Liver (tissue), 9 donors: ENCODE measurements around the gene COX7A1. TPM values are rescaled to one million over a fixed set of nuclear protein-coding genes. Genes with fewer than 3 reads are reported as not detected.
A peak's percentile ranks its signal among the peaks of the same experiment; 100 is the strongest.

ENCODE experiments used
- DNase-seq: peaks from one replicate; pipeline ENCODE4 v3.0.0-alpha.2; 2017; ENCODE audit warnings: low spot score
- H3K27ac ChIP-seq, 2 donors: one replicate each; pipeline ENCODE4 v1.7.0; 2013; ENCODE audit warnings: inconsistent platforms in 2 of 2, low read length in 2 of 2, control low read depth in 1 of 2, low read depth in 1 of 2, mild to moderate bottlenecking in 1 of 2
- H3K27me3 ChIP-seq, 4 donors: one replicate each; pipeline versions ENCODE4 v1.6.1 to v1.7.0; 2013; ENCODE audit warnings: low read length in 3 of 4, inconsistent platforms in 1 of 4, mild to moderate bottlenecking in 1 of 4, moderate library complexity in 1 of 4; ENCODE audit not compliant: control insufficient read depth in 4 of 4, insufficient read depth in 4 of 4
- H3K36me3 ChIP-seq, 4 donors: one replicate each; pipeline versions ENCODE4 v1.6.1 to v1.7.0; 2013; ENCODE audit warnings: low read length in 3 of 4, mild to moderate bottlenecking in 3 of 4, low read depth in 1 of 4, moderate library complexity in 1 of 4; ENCODE audit not compliant: control insufficient read depth in 4 of 4, insufficient read depth in 3 of 4
- H3K4me1 ChIP-seq, 4 donors: one replicate each; pipeline versions ENCODE4 v1.6.1 to v1.7.0; 2013; ENCODE audit warnings: low read length in 3 of 4, mild to moderate bottlenecking in 3 of 4, moderate library complexity in 1 of 4; ENCODE audit not compliant: control insufficient read depth in 4 of 4, insufficient read depth in 4 of 4
- H3K4me3 ChIP-seq, 3 donors: one replicate each; pipeline versions ENCODE4 v1.6.1 to v1.7.0; 2013; ENCODE audit warnings: low read length in 3 of 3, control low read depth in 1 of 3, low read depth in 1 of 3, mild to moderate bottlenecking in 1 of 3
- H3K9ac ChIP-seq, 2 donors: one replicate each; pipeline ENCODE4 v1.7.0; 2013; ENCODE audit warnings: low read length in 2 of 2, mild to moderate bottlenecking in 2 of 2, moderate library complexity in 2 of 2, control low read depth in 1 of 2, low read depth in 1 of 2
- H3K9me3 ChIP-seq, 4 donors: one replicate each; pipeline versions ENCODE4 v1.6.1 to v1.7.0; 2013; ENCODE audit warnings: low read length in 3 of 4; ENCODE audit not compliant: control insufficient read depth in 4 of 4
- EGR1 ChIP-seq, 2 donors: IDR thresholded peaks; 2 replicates each; pipeline ENCODE4 v1.6.1; 2016 to 2018; ENCODE audit warnings: antibody characterized with exemption in 2 of 2, low read depth in 2 of 2
- FOXA1 ChIP-seq: IDR thresholded peaks from 2 replicates; pipeline ENCODE4 v1.6.1; 2016; ENCODE audit warnings: antibody characterized with exemption
- FOXA2 ChIP-seq: IDR thresholded peaks from 2 replicates; pipeline ENCODE4 v1.6.1; 2016; ENCODE audit warnings: antibody characterized with exemption
- GABPA ChIP-seq, 2 donors: IDR thresholded peaks in 1 of 2; conservative IDR thresholded peaks in 1 of 2; 2 replicates each; pipeline ENCODE4 v1.6.1; 2016; ENCODE audit warnings: antibody characterized with exemption in 2 of 2, mild to moderate bottlenecking in 1 of 2, moderate library complexity in 1 of 2
- HNF4A ChIP-seq, 2 donors: conservative IDR thresholded peaks; 2 replicates each; pipeline ENCODE4 v1.6.1; 2016; ENCODE audit warnings: antibody characterized with exemption in 2 of 2, mild to moderate bottlenecking in 2 of 2
- HNF4G ChIP-seq: IDR thresholded peaks from 2 replicates; pipeline ENCODE4 v1.6.1; 2016; ENCODE audit warnings: antibody characterized with exemption
- JUND ChIP-seq, 2 donors: IDR thresholded peaks; 2 replicates each; pipeline ENCODE4 v1.6.1; 2016; ENCODE audit warnings: antibody characterized with exemption in 2 of 2
- MAX ChIP-seq: IDR thresholded peaks from 2 replicates; pipeline ENCODE4 v1.6.1; 2016; ENCODE audit warnings: antibody characterized with exemption
- NR2F2 ChIP-seq: IDR thresholded peaks from 2 replicates; pipeline ENCODE4 v1.6.1; 2016; ENCODE audit warnings: antibody characterized with exemption
- REST ChIP-seq: IDR thresholded peaks from 2 replicates; pipeline ENCODE4 v1.6.1; 2016; ENCODE audit warnings: antibody characterized with exemption, mild to moderate bottlenecking
- RXRA ChIP-seq, 2 donors: IDR thresholded peaks; 2 replicates each; pipeline ENCODE4 v1.6.1; 2017 to 2018; ENCODE audit warnings: antibody characterized with exemption in 2 of 2, mild to moderate bottlenecking in 1 of 2
- SP1 ChIP-seq: IDR thresholded peaks from 2 replicates; pipeline ENCODE4 v1.6.1; 2018; ENCODE audit warnings: antibody characterized with exemption, mild to moderate bottlenecking
- TAF1 ChIP-seq: conservative IDR thresholded peaks from 2 replicates; pipeline ENCODE4 v1.6.1; 2016; ENCODE audit warnings: antibody characterized with exemption, mild to moderate bottlenecking
- ZBTB33 ChIP-seq: IDR thresholded peaks from 2 replicates; pipeline ENCODE4 v1.6.1; 2016; ENCODE audit warnings: antibody characterized with exemption
- WGBS: extraction: QIAGEN DNeasy Blood & Tissue Kit; methylation state at CpG from one replicate; pipeline ENCODE4 v1.1.7; 2013; 5-methylcytosine and 5-hydroxymethylcytosine counted together
- polyA plus RNA-seq, 2 donors: library from polyadenylated mRNA; stranded (reverse) in 1 of 2; unstranded in 1 of 2; fragments of 200-250 nt in 1 of 2; fragments of >200 nt in 1 of 2; fragmentation: Nextera tagmentation in 1 of 2; extraction: Ambion mirVana in 1 of 2; gene quantifications; one replicate each; pipeline versions ENCODE4 v1.2.1 to v1.2.3, GENCODE V29; 2013 to 2015
- total RNA-seq, 2 donors: library from RNA; depleted of rRNA; stranded (reverse); fragments of >200 nt; gene quantifications; one replicate each; pipeline ENCODE4 v1.2.3, GENCODE V29; 2014
- donor health status: healthy.
- donor health status: healthy.
- donor health status: healthy.
- donor health status: healthy.
- donor health status: healthy.

COX7A1 gene
- total and polyA plus RNA-seq, 4 donors: 0.17 to 11.4 (median 1.3) TPM

- H3K27ac ChIP-seq: no peak overlapping the region
- DNase-seq: no peak
- H3K9me3 ChIP-seq: no peaks in the 10 kb centered on the region
- peaks cover 11 to 28% (median 17%) of the 10 kb centered on the region in 4 donors for H3K36me3 ChIP-seq
- no peak overlapping the region for H3K4me3 ChIP-seq
- H3K27me3 ChIP-seq: no peaks in the 10 kb centered on the region
- TF ChIP-seq HNF4G (no peak), REST (no peak), JUND (IDR thresholded peaks at IDR 0.05) (no peak), NR2F2 (no peak), HNF4A (conservative IDR thresholded peaks at IDR 0.05) (no peak), GABPA (IDR thresholded peaks at IDR 0.05 in 1 of 2, conservative IDR thresholded peaks at IDR 0.05 in 1 of 2) (no peak), RXRA (IDR thresholded peaks at IDR 0.05) (no peak), TAF1 (no peak), ZBTB33 (no peak), FOXA2 (no peak), EGR1 (IDR thresholded peaks at IDR 0.05; ENCODE audit: low read depth in 2 of 2) (no peak)
- 93% methylated on average over 10 of the region's 10 CpGs for WGBS
- H3K9ac ChIP-seq: no peak overlapping the region
- H3K4me1 ChIP-seq: no peaks in the 10 kb centered on the region
Measured at GRCh38 chr19:36153126-36153525, 879 bp upstream of the COX7A1 start.

- H3K4me1 ChIP-seq: no peaks in the 10 kb centered on the region
- peak overlapping the region in 1 of 3 donors; percentile 3 for H3K4me3 ChIP-seq
- peaks cover 15 to 35% (median 22%) of the 10 kb centered on the region in 4 donors for H3K36me3 ChIP-seq
- WGBS: 79% methylated on average over 16 of the region's 16 CpGs
- H3K27ac ChIP-seq: peak overlapping the region; percentile 39 to 63
- H3K9me3 ChIP-seq: no peaks in the 10 kb centered on the region
- no peak overlapping the region for H3K9ac ChIP-seq
- DNase-seq: no peak
- TF ChIP-seq SP1 (no peak), TAF1 (no peak), MAX (no peak), FOXA1 (no peak), HNF4A (conservative IDR thresholded peaks at IDR 0.05) (no peak)
- H3K27me3 ChIP-seq: no peaks in the 10 kb centered on the region
Measured at GRCh38 chr19:36152019-36152351, 262 bp downstream of the COX7A1 start.
